Occipital lobe (tissue), 2 donors: Measurements from ENCODE around the gene LHX3. TPM values are rescaled to one million over a fixed set of nuclear protein-coding genes. Genes with fewer than 3 reads are reported as not detected.

Source experiments
- DNase-seq: peaks from one replicate; lab custom pipeline; 2025; lab: John Stamatoyannopoulos, UW
- total RNA-seq: library from RNA; depleted of rRNA; stranded (reverse); fragments of >200 nt; gene quantifications from one replicate; pipeline ENCODE4 v1.2.3, GENCODE V29; 2014

The LHX3 gene
- not detected for total RNA-seq

DNA sequence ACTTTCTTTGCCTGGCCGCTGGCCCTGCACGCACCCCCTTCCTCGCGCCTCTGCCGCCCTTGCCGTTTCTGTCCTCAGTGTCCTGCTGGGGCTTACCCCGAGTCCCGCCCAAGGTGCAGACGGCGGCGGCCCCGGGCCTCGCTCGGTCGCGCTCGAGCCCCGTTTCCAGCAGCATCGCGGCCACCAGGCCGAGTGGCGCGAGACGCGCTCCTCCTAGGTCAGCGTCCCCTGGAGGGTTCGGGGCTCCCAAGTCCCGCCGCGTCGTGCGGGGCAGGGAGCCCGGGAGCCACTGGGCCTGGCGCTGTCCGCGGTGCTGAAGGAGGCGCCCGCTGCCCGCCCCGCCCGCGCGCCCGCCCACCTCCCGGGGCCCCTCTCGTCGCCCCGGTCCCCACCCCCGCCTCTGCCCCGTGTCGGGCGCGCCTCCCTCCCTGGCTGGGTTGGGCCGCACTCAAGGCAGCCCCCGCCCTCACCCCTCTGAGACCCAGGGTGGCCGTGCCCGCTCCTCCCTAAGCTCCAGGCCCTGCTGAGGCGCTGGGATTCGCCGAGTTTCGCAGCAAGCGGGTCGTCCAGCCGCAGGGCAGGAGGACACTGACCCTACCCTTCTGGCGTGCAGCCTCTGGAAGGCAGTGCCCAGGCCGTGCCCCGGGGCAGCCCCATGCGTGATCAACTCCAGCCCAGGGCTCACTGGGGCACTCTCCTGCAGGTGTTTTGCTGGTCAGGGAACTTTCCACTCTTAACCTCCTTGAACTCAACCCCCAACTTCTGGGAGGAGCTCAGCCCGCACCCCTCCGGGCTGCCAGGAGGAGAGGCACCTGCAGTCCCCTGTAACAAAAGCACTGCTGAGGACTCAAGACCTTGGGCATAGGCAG lies at the start of gene LHX3:
Gene LHX3 (minus strand): TSS at position 291 of the 869 bp plus-strand sequence. CDS start 116 bp downstream, at position 175.
- no peak for DNase-seq

DNA sequence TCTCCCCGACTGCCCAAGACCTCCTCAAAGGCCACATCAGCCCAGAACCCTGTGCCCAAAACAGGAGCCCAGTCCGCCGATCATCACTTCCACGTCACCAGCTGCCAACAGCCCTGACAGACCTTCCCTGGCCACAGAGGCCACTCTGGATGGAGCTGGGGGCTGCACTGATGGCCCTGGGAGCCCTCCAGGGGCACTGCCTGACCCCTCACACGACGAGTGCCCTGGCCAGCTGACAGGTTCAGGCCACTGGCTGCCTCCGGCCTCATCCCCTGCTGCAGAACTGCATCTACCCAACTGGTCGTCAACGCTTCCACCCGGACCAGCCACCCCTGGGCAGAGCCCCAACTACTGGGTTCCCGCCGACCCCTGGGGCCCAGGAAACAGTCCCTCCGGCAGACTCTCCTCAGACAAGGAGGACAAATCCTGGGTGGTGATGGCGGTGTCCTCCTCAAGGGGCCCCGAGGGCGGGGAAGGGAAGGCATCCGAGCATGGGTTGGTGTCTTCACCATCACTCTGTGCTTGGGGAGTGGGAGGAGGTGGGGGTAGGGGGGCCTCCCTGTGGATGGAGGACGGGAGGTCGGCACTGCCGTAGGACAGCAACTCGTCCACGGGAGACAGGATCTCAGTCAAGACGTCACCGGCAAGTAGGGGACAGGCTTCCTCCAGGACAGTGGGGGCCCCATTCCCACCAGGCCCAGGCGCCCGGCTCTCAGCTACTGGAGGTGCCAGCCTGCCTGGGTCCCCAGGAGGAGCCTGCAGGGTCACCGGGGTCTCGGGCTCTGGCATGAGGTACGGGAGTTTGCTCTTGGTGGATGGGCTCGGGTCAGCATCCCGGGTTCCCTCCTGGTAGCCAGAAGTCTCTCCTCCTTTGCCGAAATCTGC lies 48.6 kb upstream of the LHX3 start:
- no peak for DNase-seq

DNA sequence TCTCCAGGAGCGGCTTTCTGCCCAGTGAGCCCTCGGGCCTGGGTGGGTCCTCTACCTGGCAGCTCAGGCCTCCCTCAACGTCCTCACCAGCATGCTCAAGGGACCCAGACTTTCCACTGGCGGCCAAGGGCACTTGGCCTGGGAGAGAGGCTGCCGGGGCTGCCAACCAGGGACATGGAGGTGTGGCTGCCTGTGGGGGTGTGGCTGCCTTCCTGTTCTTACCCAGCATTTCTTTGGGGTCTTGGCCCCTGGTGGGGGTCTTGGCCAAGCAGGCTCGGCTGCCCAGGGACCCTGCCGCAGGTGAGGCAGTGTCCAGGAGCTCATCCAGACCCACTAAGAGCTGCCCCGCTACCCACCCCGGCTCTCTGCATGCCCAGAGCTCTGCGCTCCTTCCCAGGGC lies 47.9 kb upstream of the LHX3 start:
- DNase-seq = no peak

DNA sequence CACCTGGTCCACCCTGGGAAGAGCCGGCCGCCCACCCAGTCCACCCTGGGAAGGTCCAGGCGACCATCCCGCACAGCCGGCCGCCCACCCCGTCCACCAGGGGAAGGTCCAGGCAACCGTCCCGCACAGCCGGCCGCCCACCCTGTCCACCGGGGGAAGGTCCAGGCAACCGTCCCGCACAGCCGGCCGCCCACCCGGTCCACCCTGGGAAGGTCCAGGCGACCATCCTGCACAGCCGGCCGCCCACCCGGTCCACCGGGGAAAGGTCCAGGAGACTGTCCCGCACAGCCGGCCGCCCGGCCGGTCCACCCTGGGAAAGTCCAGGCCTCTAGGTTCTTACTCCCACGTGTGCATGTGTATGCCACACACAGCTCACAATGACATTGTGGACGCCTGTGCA lies 47.4 kb upstream of the LHX3 start:
- DNase-seq = no peak

DNA sequence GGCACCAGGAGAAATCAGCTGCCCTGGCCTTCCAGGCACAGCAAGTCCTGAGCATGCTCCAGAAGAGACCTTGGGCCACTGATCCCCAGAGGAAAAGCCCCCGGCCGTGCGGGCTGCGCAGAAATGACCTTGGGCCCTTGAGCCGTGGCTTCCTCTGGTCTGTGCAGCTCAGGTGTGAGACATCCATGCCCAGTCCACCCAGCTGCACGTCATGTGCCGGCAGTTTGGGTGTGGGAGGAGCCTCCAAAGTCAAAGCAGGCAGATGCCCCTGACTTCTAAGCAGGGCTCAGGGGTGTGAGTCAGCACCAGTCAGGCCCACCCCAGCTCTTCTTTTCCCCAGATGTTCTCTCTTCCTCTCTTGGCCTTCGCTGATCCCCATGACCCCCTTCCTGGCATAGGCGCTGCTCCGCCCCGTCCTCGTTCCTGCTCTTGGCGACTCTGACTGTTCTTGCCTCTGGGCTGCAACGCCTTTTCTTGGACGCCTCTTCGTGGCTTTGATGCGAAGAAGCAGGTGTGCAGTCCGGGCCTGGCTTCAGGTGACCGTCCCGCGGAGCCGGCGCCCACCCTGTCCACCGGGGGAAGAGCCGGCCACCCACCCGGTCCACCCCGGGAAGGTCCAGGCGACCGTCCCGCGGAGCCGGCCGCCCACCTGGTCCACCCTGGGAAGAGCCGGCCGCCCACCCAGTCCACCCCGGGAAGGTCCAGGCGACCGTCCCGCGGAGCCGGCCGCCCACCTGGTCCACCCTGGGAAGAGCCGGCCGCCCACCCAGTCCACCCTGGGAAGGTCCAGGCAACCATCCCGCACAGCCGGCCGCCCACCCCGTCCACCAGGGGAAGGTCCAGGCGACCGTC lies 46.6 kb upstream of the LHX3 start:
- DNase-seq = no peak

DNA sequence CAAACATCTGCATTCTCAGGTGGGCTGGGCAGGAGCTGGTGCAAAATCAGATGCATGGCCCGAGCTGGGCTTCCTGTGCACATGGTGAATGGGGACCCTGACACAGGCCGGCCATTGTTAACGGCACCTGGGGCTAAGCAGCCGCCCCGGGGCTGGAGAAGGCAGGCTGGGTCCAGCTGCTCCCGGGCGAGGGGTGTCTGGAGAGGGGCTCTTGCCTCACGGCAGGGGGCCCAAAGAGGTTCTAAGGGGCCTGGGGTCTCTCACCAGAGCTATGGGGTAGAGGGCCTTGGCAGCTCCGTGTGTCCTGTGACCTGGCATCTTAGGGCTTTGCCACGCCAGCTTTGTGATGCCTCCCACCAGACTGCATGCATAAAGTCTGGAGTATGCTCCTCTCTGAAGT lies 45.7 kb upstream of the LHX3 start:
- no peak for DNase-seq

DNA sequence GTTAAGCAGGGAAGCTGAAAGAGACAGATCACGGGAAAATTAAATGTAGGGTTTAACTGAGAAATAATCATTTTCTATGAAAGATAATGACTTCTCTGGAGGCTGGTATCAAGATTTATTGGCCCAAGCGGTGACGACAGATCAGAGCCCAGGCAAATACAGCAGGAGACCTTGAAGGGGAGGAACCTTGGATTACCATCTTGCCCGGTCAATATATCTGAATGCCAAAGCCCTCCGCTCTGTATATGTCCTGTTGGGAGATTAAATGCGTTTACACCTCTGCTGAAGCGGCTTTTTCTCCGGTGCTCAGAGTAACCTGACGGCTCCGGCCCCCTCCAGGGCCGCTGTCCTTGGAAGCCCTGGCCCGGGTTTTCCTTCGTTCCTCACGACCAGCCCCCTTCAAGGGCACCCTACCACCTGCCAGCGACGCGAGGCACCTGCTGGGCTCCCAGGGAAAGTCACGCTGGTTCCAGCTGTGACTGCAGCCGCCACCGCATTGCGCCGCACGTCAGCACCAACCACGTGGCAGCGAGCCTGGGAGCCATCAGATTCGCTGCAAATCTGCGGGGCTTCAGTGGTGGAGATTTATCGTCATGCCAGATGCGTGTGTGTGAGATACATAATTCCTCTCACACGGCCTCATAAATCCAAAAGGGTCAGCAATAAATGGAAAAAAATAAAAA lies 45.1 kb upstream of the LHX3 start:
- no peak for DNase-seq

DNA sequence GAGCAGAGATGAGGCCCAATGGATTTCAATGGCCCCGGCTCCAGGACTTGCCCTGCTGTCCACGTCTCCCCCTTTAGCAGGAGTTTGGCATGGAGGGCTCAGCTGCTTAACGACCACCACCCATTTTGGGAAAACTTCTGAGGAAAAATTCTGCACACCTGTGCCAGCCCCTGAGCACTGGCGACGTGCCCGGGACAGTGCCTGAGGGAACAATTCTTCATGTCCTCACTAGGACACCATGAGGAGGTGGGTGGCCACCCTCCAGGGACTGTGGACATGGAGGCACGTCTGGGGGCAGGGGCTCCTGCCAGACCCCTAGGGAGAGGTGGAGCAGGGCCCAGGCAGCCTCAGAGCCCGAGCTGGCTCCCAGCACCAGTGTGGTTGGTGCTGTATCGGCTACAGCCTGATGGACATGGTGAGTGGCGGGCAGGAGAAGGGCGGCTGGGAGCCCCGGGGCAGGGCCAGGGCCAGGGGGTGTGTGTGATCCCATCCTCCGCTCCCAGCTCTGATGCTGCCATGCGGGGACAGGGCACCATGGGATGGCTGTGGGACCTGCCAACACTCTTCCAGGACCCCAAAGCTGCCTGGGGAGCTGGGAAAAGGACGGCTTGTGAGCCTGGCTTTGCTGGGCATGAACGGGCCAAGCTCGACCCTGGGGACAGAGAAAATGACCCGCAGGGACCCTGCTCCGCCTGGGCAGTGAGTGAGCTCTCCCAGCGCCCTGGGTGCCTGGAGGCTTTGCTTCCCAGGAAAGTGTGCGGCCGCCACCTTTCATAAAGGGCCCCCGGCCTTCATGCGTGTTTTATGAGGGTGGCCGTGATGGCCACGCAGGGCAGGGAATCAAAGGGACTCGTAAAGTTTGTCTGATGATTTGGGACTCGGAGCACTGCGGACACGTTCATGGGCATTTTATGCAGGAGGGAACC lies 44.3 kb upstream of the LHX3 start:
- DNase-seq = no peak

DNA sequence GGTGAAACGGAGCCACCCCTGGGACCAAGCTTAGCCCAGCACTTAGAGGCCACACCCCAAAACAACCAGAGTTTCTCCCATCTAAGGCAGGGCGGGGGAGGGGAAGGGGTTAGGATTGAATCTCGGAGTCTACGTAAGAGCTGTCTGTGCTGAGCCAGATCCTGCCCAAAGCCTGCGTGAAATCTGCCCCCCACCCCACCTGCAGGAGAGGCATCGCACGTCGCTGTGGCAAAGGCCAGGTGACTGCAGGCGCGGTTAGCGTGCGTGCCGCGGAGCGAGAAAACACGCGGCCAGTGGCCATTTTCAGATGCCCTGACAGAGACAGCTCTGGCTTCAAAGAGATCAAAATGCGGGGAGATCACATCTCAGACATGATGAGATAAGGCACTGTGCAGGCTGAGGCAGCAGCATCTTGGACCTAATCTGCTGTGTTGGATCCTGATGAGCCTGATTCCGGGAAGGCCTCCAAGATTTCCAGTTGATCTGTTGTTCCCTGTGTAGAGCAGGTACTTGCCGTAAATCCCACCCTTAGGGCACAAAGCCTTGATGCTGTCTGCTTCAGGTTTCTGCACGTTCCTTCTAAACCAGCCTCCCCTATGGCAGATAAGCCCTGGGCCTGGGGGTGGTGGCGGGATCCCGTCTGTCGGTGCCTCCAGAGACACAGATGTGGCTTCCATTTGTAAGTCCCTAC lies 43.2 kb upstream of the LHX3 start:
- no peak for DNase-seq

DNA sequence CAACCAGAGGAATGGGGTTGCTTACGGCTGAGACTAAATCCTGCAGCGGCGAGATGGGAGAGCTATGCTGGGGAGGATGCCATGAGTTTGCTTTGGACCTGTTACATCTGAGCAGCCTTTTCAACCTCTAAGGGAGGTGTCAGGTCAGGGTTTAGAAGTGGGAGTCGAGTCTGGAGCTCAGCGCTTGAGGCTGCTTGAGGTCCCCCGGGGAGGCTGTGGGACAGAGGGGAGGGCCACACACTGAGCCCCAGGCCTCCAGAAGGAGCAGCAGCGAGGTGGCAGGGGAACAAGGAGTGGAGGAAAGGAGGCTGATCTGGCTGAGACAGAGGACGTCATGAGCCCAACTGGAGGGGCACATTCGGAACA lies 42.6 kb upstream of the LHX3 start:
- no peak for DNase-seq

DNA sequence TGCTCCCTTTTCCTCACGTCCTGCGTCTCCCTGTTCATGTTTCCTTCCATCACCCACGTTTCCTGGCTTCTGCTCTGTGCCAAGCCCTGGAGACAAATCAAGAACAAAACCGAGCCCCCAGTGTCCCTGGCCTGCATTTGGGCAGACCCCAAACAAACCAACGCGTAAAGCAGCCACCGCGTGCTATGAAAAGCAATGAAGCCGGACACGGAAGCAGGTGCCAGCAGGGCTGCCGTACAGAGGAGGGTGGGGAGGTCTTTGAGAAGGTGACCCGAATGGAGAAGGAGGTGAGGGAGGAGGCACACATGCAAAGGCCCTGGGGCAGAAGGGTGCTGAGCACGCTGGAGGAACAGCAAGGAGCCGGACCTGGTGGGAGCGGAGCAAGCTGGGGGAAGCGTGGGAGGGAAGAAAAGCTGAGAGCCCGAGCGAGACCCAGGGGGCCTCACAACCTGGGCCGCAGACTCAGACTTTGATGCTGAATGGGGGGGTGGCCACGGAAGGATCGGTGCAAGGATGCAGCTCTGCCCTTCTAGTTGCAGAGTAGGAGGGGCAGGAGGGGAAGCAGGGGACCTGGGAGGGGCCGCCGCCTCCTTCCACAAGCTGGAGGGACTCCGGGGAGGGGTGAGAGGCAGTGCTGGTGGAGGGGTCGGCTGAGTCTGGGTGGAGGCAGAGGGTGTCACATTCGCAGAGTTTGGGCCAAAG lies 42.1 kb upstream of the LHX3 start:
- no peak for DNase-seq

DNA sequence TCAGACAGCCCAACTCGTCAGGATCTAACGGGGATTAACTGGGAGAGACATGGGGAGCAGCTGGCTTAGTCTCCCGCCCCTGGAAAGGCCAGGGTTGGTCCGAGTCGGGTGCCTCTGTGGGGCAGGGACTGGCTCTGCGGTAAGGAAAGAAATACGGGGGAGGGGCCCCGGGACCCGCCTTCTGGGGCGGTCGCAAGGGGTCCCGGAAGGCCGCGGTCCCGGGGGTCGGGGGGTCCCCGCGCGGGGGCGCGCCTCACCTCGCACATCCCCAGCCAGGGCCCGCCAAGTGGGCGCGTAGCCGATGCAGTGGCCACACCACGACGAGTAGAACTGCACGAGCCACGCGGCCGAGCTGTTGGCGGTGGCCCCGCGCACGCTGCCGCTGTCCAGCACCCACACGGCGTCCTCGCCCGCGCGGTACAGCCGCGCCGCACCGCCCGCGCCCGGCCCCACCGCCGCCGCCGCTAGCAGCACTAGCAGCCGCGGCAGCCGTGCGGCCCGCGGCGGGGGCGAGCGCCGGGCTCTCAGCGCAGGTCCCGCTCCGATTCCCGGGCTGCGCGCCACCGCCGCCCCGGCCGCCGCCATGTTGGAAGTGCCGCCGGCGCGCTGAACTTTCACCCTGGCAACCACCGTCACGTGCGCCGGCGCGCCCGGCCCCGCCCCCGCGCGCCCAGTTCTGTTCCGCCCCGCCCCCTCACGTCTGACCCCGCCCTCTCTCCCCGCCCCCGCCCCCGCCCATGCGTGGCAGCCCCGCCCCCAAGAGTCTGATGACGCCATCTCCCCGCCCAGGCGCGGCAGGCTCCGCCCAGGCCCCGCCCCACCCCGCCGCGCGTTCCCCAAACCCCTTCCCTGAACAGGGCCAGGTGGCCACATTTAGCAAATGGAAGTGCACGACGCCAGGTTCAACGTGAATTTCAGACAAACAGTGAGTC lies 40.6 kb upstream of the LHX3 start, which contains the start of gene QSOX2:
Gene QSOX2 (minus strand): TSS at position 594 of the 932 bp plus-strand sequence. CDS start 9 bp downstream, at position 585.
- peak; percentile 82 for DNase-seq

DNA sequence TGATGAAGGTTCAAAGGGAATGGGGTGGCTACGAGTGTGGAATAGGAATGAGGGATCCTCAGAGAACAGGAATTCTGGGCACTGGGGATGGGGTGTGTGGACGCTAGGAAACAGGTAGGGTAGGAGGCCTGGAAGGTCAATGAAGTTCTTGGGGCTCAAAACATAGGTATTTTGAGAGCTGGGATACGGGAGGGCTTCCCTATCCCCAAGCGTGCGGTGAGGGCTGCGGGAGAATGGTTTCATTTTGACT lies 40.0 kb upstream of the LHX3 start:
- no peak for DNase-seq

DNA sequence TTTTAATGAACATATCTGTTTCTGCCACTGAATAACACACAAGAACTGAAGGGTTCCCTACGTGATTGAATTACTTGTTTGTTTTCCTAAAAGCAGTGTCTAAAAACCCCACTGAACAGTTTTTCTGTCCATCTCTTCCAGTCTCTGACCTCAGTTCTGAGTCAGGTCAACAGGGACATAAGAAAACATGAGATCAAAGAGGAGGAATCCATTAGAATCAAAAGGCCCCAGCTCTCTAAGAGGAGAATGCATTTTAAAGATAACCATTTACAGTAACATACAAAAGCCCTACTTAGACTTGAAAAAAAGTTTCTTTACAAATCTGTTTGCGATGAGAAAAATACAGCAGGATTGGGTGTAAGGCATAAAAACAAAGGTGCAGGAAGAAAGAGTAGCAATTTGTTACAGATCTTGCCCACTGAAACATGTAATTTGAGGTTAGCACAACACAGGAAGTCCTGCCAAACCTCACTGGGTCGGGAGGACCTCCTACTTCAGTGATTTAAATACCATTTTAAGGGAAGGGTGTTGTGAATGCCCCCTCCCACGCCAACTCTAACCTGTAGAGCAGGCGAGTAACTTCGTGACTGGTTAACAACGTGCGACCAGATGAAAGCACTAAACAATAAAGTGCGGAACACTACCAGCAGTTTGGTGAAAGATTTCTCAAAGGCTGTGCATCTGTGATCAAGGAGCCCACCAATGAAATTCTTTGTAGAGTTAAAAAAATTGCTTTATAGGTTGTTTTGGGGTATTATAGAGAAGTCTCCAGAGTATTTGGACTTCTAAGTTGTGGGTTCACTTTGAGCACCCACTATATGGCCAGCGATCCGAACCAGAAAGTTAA lies 39.4 kb upstream of the LHX3 start:
- no peak for DNase-seq

DNA sequence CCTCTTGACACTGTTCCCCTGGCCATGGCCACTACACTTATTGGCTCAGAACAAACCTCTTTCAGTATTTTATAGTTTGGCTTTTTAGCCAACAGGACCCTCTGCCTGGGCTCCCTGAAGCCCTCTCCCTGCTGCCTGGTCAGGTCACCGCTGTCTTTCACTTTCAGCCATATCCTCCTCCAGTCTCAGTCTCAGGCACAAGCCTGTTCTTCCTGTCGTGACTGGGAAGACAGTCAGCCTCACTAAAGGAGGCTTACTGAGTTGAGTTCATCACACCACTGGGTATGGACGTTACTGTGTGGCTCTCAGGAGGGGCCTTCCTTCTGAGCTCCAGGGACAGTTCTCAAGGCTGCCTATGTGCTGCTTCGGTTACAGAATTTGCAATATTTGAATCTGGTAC lies 38.7 kb upstream of the LHX3 start:
- DNase-seq = no peak

DNA sequence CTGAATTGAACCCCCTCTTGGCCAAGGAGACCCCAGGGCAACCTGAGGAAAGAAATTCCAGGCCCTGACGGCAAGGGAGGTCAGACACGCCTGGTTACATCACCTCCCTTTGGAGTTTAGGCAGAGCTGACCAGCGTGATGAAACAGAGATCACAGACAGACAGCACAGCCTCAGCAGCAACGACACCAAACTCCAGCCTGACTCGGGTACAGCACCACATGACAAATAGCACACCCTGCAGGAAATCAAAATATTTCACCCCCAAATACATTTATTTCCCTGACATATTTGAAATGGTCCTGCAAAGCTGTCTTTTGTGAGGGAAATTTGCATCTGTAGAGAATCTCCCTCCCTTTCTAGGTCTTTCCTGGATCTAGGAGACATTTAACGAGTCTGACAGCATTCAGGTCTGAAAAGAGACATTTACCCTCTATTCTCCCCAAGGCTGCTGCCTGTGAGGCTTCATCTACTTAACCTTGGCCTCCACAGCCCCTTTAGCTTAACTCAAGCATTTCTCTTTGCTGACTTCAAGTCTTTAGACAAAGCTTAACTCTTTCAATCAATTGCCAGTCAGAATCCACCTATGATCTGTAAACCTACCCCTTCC lies 38.1 kb upstream of the LHX3 start:
- no peak for DNase-seq
